GM12801 (cell line): ENCODE results near the gene CEPT1.

ENCODE experiments used
- CTCF ChIP-seq: IDR thresholded peaks from one replicate; pipeline ENCODE4 v1.5.1; 2011; ENCODE audit warnings: control low read depth; ENCODE audit not compliant: insufficient read length; ENCODE audit errors: extremely low read depth

The CEPT1 gene

GRCh38 chr1:111209622-111210021 is 69.6 kb downstream of the CEPT1 start:
- no peak for TF ChIP-seq CTCF

GRCh38 chr1:111211921-111212320 is 71.9 kb downstream of the CEPT1 start:
- no peak for TF ChIP-seq CTCF

GRCh38 chr1:111212634-111213335 is 72.8 kb downstream of the CEPT1 start:
- TF ChIP-seq CTCF: no peak

- no peak for TF ChIP-seq CTCF
Measured at GRCh38 chr1:111213412-111213811, 73.4 kb downstream of the CEPT1 start.

- TF ChIP-seq CTCF: no peak
Measured at GRCh38 chr1:111214074-111214801, 74.2 kb downstream of the CEPT1 start.

- no peak for TF ChIP-seq CTCF
Measured at GRCh38 chr1:111214884-111215283, 74.9 kb downstream of the CEPT1 start.

GRCh38 chr1:111216751-111217150 is 76.7 kb downstream of the CEPT1 start:
- no peak for TF ChIP-seq CTCF
